ENCODE data around the gene KRT79.
"Not testable (repeated sequence)": the region's sequence is repeated elsewhere in the genome, so short reads cannot be mapped to it uniquely, and the experiment has no call there.

Gene KRT79

GRCh38 chr12:52798003-52798670, 36.0 kb downstream of the KRT79 start:
- no peak for DNase-seq (ENCODE audit: low read depth)
- no peak for TF ChIP-seq CTCF (IDR thresholded peaks at IDR 0.05; ENCODE audit: low read depth, low read length, missing control alignments)
- no peak overlapping the region for H3K4me3 ChIP-seq (ENCODE audit: low read depth, low read length)

GRCh38 chr12:52797529-52797894, 36.6 kb downstream of the KRT79 start:
- TF ChIP-seq CTCF (IDR thresholded peaks at IDR 0.05; ENCODE audit: low read depth, low read length, missing control alignments): no peak
- no peak overlapping the region for H3K4me3 ChIP-seq (ENCODE audit: low read depth, low read length)
- no peak for DNase-seq (ENCODE audit: low read depth)

GRCh38 chr12:52796839-52797528, 37.1 kb downstream of the KRT79 start:
- no peak for DNase-seq (ENCODE audit: low read depth)
- H3K4me3 ChIP-seq (ENCODE audit: low read depth, low read length): no peak overlapping the region
- TF ChIP-seq CTCF (IDR thresholded peaks at IDR 0.05; ENCODE audit: low read depth, low read length, missing control alignments): no peak

- no peak overlapping the region for H3K4me3 ChIP-seq (ENCODE audit: low read depth, low read length)
- no peak for DNase-seq (ENCODE audit: low read depth)
- TF ChIP-seq CTCF (IDR thresholded peaks at IDR 0.05; ENCODE audit: low read depth, low read length, missing control alignments): no peak
These were observed 37.7 kb downstream of the KRT79 start for GRCh38 chr12:52796429-52796794.

DNA sequence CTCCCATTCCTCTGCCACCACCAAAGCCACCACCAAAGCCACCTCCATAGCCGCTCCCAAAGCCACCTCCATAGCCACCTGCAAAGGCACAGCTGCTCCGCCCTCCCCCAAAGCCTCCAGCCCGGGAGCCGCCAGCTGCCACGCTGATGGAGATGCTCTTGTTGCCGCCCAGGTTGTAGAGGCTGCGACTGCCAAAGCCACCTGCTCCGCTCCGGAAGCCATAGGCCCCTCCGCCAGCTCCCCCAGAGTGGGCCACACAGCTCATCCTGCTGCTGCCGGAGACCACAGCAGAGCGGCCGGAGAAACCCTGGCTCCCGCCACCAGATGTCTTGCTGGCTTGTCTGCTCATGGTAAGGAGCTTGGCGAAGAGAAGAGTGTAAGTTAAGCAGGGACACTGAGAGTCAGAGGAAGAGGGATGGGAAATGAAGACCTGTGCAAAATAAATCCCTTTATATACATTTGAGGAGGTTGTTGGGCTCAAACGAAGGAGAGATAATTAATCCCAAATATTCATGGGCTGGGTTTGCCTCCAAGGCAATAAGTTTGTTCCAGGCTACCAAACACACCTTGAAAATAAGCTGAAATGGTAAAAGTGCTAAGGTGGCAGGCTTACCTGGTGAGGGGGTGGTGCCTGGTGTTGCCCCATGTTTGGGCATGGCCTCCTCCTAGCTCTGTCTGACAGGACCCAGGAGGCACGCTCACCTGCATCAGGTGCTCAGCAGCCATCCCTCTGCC, 38.2 kb downstream of the KRT79 start, which contains the start of gene KRT3:
TSS of gene KRT3 (minus strand) at position 424 of the 735 bp plus-strand sequence. CDS start at position 349, 75 bp downstream.
- no peak within 1 kb of the TSS for H3K4me3 ChIP-seq (ENCODE audit: low read depth, low read length)
- no peak for DNase-seq (ENCODE audit: low read depth)
- no peak for TF ChIP-seq CTCF (IDR thresholded peaks at IDR 0.05; ENCODE audit: low read depth, low read length, missing control alignments)

- not testable (repeated sequence) for DNase-seq (ENCODE audit: low read depth); H3K4me3 ChIP-seq (ENCODE audit: low read depth, low read length)
These were observed 38.8 kb downstream of the KRT79 start for GRCh38 chr12:52795332-52795674.

DNA sequence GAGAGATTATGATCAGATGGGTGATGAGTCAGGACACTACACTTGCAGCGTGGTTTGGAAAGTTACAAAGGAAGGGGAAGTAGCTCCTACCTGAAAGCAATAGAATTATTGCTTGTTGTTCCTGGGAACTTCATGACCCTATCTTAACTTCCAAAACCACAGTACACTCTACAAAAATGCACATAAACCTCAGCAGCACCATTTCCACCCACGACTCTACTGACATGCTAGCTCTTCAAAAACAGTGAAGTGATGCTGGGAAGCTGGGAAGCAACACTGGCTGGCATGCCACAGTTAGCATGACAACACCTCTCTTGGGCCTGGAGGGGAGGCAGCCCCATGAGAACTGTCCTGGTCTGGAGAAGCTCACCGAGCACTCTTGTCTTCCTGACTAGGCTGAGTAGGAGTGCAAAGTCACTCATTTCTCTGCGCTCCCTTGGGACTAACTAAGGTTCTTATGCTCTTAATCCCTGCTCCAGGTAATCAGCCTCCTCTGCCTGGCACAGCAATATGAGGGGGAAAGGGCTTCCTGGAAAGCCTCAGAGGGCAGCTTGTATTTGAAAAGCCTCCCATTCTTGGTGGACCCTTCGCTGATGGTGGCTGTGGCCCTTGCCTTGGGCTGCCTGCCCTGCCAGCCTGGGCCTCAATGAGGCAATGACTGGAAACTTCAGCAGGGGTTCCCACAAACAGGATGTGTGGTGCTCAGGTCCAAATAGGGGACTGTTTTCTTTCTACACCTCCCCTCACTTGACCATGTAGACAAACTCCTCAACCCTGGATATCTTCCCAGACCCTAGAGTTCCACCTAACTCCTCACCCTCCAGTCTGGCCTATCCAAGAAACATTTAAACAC, 39.4 kb downstream of the KRT79 start:
- DNase-seq (ENCODE audit: low read depth): no peak
- TF ChIP-seq CTCF (IDR thresholded peaks at IDR 0.05; ENCODE audit: low read depth, low read length, missing control alignments): no peak
- no peak overlapping the region for H3K4me3 ChIP-seq (ENCODE audit: low read depth, low read length)

Data from GM12864 (cell line).